NB4 (cell line): ENCODE data around the gene CALML6.

Experiments used
- DNase-seq: peaks from one replicate; pipeline ENCODE4 v3.0.0; 2010; ENCODE audit warnings: low read depth
- H3K4me3 ChIP-seq: one replicate; pipeline ENCODE4 v1.5.1; 2011; ENCODE audit warnings: mild to moderate bottlenecking, low read depth, low read length, moderate library complexity
- MYC ChIP-seq: IDR thresholded peaks from 2 replicates; pipeline ENCODE4 v1.6.1; 2011; ENCODE audit warnings: low read depth, low read length
- POLR2A ChIP-seq: IDR thresholded peaks from 2 replicates; pipeline ENCODE4 v1.6.1; 2011; ENCODE audit warnings: mild to moderate bottlenecking; ENCODE audit not compliant: insufficient read length; ENCODE audit errors: extremely low read depth
- TF ChIP-seq, protein P1 (sequence below): IDR thresholded peaks from 2 replicates; pipeline ENCODE4 v1.6.1; 2011; ENCODE audit warnings: low read depth, low read length
- TF ChIP-seq, protein P2 (sequence below): IDR thresholded peaks from one replicate; pipeline ENCODE4 v1.5.1; 2012; ENCODE audit warnings: low read depth, low read length

Gene CALML6

DNA sequence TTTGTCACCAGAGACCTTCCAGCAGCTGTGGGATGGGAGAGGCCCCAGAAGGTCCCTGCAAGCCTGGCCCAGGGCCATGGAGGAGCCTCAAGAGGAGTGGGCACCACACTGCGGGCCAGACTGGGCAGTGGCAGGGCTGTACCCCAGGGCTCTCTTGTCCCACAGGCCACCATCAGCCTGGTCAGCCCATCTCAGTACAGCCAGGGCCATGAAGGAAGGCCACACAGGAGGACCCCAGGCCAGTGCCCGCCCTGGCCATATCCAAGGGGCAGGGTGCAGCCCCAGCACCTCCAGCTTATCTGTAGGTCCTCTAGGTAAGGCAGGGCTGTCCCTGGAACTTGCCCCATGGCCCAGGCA, 21.1 kb upstream of the CALML6 start:
- no peak for TF ChIP-seq POLR2A
- TF ChIP-seq, protein P1, sequence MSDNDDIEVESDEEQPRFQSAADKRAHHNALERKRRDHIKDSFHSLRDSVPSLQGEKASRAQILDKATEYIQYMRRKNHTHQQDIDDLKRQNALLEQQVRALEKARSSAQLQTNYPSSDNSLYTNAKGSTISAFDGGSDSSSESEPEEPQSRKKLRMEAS: no peak
- TF ChIP-seq, protein P2, sequence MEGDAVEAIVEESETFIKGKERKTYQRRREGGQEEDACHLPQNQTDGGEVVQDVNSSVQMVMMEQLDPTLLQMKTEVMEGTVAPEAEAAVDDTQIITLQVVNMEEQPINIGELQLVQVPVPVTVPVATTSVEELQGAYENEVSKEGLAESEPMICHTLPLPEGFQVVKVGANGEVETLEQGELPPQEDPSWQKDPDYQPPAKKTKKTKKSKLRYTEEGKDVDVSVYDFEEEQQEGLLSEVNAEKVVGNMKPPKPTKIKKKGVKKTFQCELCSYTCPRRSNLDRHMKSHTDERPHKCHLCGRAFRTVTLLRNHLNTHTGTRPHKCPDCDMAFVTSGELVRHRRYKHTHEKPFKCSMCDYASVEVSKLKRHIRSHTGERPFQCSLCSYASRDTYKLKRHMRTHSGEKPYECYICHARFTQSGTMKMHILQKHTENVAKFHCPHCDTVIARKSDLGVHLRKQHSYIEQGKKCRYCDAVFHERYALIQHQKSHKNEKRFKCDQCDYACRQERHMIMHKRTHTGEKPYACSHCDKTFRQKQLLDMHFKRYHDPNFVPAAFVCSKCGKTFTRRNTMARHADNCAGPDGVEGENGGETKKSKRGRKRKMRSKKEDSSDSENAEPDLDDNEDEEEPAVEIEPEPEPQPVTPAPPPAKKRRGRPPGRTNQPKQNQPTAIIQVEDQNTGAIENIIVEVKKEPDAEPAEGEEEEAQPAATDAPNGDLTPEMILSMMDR: no peak
- TF ChIP-seq MYC: no peak
- DNase-seq: no peak
- no peak overlapping the region for H3K4me3 ChIP-seq

DNA sequence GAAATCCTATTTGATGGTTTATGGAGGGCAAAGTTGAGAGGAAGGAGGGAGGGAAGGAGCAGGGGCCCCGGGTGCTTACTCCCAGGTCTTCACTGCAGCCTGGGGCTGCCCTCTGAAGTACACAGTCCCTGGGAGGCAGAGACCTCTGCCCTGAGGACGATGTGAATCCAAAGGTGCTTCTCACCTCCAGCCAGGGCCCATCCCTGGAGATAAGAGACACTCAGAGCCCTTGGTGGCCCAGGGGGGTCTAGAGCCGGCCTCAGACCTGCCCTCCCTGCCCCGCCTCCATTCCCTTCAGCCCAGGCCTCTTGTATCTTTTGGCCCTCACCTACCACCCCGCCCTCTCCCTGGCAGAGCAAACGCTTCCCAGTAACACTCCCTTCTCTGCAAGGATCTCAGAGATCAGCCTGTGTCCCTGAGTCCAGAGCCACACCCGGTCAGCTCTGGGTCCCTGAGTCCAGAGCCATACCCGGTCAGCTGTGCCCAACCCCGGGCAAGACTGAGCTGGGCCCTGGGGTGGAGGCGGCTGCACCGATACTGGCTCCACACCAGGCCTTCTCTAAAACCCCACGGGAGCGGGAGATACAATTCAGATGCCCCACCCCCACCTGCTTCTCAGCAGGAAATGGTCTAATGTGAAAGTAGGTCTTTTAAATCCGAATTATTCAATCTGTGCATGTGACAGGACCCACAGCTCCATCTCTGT, 20.6 kb upstream of the CALML6 start:
- no peak overlapping the region for H3K4me3 ChIP-seq
- DNase-seq: no peak

DNA sequence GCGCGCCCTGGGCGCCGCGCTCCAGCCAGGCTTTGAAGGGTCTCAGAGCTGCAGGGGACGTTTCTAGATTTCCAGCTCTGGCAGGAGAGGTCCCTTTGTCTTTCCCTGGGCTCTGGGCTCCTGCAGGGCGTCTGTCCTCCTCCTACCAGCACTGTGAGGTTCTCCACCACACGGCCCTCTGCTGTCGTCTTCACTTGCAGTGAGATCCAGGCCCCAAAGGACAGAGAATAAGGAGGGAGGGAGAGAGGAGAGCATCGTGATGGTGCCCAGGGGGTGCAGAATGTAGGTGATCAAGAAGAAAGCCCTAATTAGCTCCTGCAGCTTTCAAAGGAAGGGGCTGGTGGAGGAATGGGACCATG, 20.0 kb upstream of the CALML6 start:
- DNase-seq: no peak
- H3K4me3 ChIP-seq: no peak overlapping the region
- TF ChIP-seq, protein P2: no peak
- TF ChIP-seq, protein P1: no peak
- no peak for TF ChIP-seq POLR2A
- TF ChIP-seq MYC: no peak

More for the DNA sequence above, 20.6 kb upstream of the CALML6 start:
- TF ChIP-seq, protein P1: no peak
- TF ChIP-seq, protein P2: no peak
- TF ChIP-seq MYC (no peak), POLR2A (no peak)

DNA sequence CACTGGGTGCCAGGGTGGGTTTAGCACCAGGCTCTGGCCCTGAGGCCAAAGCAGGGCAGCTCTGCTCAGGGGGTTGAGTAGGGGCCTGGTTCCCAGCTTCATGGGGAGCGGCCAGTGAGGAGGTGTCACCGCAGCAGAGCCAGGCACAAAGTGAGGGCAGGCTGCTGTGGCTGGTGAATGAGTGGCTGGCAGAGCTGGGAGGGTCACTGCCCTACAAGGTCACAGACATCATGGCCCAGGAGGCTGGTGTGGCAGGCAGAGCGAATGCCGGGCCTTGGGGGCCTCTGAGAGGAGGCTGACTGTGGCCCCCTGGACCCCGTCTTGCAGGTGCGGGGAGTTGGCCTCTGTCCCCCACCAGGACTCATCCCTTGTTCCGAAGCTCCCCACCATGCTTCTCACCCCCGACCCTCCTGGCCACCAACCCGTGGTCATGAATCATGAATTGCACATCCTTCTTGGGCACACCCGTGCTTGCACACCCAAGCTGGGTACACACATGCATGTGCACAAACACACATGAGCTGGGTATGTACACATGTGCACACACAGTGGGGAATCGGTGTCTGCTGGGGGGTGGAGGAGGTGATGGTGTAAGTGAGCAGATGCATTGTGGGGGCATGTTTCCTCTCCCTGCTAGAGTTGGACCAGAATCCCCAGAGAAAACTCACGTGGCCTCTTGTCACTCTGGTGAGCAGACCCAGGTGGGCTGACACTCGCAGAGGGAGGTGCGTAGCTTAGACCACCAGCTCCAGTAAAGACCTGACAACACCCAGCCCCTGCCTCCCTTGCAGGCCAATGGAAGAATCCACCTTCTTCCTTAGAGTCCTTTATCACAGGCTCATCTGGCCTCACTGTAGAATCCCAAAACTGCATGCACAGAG, 19.4 kb upstream of the CALML6 start:
- peak; percentile 37 for DNase-seq
- TF ChIP-seq POLR2A (no peak), MYC (no peak)
- TF ChIP-seq, protein P1: peak; percentile 36; the same call in 1 of the 2 replicates
- TF ChIP-seq, protein P2: no peak
- H3K4me3 ChIP-seq: no peak overlapping the region

DNA sequence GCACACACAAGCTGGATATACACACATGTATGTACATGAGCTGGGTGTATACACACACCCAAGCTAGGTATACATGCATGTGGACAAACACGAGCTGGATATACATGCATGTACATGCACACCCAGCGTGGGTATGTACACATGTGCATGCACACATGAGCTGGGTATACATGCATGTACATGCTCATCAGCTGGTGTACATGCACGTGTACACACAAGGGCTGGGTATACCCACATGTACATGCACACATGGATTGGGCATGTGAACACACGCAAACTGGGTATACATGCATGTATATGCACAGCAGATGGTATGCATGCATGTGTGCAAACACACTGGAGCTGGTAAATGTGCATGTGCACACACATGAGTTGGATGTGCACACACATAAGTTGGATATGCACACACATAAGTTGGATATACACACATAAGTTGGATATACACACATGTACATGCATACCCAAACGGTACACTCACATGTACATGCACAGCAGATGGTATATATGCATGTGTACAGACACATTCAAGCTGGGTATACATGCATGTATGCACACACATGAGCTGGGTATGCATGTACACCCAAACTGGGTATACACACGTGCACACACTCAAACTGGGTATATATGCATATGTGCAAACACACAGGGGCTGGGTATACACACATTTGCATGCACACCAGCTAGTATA, 16.7 kb upstream of the CALML6 start:
- H3K4me3 ChIP-seq: no peak overlapping the region
- TF ChIP-seq POLR2A (no peak), MYC (no peak)
- TF ChIP-seq, protein P2: no peak
- TF ChIP-seq, protein P1: no peak
- no peak for DNase-seq
